DND-41 (cell line): ENCODE data around the gene FUOM.

Experiments
- ATAC-seq: fragments of 200-7000 bp; cut with Tn5 transposase; 3 replicates; pipeline ENCODE4 v1.9.1; 2021; ENCODE audit warnings: low read depth; ENCODE audit not compliant: insufficient read depth
- DNase-seq: peaks from one replicate; pipeline ENCODE4 v3.0.0-alpha.2; 2020
- H2AFZ ChIP-seq: 2 replicates; pipeline ENCODE4 v1.6.0; 2012; ENCODE audit warnings: low read depth, low read length
- H3K27ac ChIP-seq: 2 replicates; pipeline ENCODE4 v1.5.1; 2012; ENCODE audit warnings: low read length, inconsistent platforms
- H3K27me3 ChIP-seq: fragments of 200-600 bp; sonication (generic); 2 replicates; pipeline ENCODE4 v1.6.0; 2012; ENCODE audit warnings: low read length, mild to moderate bottlenecking, inconsistent platforms; ENCODE audit not compliant: insufficient read depth, poor library complexity
- H3K36me3 ChIP-seq: 2 replicates; pipeline ENCODE4 v1.5.1; 2012; ENCODE audit warnings: low read length, inconsistent platforms; ENCODE audit not compliant: insufficient read depth
- H3K4me1 ChIP-seq: 2 replicates; pipeline ENCODE4 v1.5.1; 2012; ENCODE audit warnings: mild to moderate bottlenecking, low read length; ENCODE audit not compliant: insufficient read depth
- H3K4me2 ChIP-seq: 2 replicates; pipeline ENCODE4 v1.6.0; 2012; ENCODE audit warnings: mild to moderate bottlenecking, moderate library complexity, low read length, inconsistent platforms; ENCODE audit not compliant: insufficient read depth
- H3K4me3 ChIP-seq, 2 experiments: fragments of 200-600 bp in 1 of 2; shearing (Covaris generic) in 1 of 2; 2 replicates each; pipeline ENCODE4 v1.5.1; 2012 to 2016; ENCODE audit warnings: inconsistent platforms in 2 of 2, low read length in 2 of 2, mild to moderate bottlenecking in 2 of 2, low read depth in 1 of 2, moderate library complexity in 1 of 2
- H3K79me2 ChIP-seq: 2 replicates; pipeline ENCODE4 v1.6.0; 2012; ENCODE audit warnings: low read length, inconsistent platforms; ENCODE audit not compliant: insufficient read depth
- H3K9ac ChIP-seq: 2 replicates; pipeline ENCODE4 v1.6.0; 2012; ENCODE audit warnings: low read depth, mild to moderate bottlenecking, inconsistent platforms, low read length, moderate library complexity
- H3K9me3 ChIP-seq: 2 replicates; pipeline ENCODE4 v1.5.1; 2012; ENCODE audit warnings: low read length, moderate library complexity, mild to moderate bottlenecking, inconsistent platforms; ENCODE audit not compliant: insufficient read depth, severe bottlenecking
- H4K20me1 ChIP-seq: 2 replicates; pipeline ENCODE4 v1.6.0; 2012; ENCODE audit warnings: low read length; ENCODE audit not compliant: insufficient read depth
- CTCF ChIP-seq: IDR thresholded peaks from 2 replicates; pipeline ENCODE4 v1.5.1; 2012; ENCODE audit warnings: borderline replicate concordance, low read length, moderate library complexity, mild to moderate bottlenecking; ENCODE audit not compliant: poor library complexity, severe bottlenecking; ENCODE audit errors: extremely low read depth
- EZH2 ChIP-seq: IDR thresholded peaks from 3 replicates; pipeline ENCODE4 v1.6.1; 2012; ENCODE audit warnings: borderline replicate concordance, low read depth, mild to moderate bottlenecking, moderate library complexity, low read length, inconsistent platforms; ENCODE audit not compliant: severe bottlenecking

FUOM gene

GRCh38 chr10:133326223-133326551, 31.6 kb downstream of the FUOM start:
- ATAC-seq = no peak
- Histone ChIP-seq H3K27ac (no peak overlapping the region), H3K36me3 (no peaks in the 10 kb centered on the region), H3K4me2 (no peak overlapping the region), H3K9ac (no peak overlapping the region), H3K9me3 (no peaks in the 10 kb centered on the region), H4K20me1 (no peaks in the 10 kb centered on the region), H3K4me1 (peaks cover 13% of the 10 kb centered on the region), H3K4me3 (no peak overlapping the region), H3K27me3 (peaks cover 3% of the 10 kb centered on the region), H3K79me2 (no peaks in the 10 kb centered on the region), H2AFZ (no peak overlapping the region)
- no peak for DNase-seq
- no peak for TF ChIP-seq CTCF
- no peak for TF ChIP-seq EZH2

GRCh38 chr10:133325440-133326222, 32.2 kb downstream of the FUOM start:
- no peak overlapping the region; the same call in 1 of the 2 replicates for H3K4me2 ChIP-seq
- peaks cover 3% of the 10 kb centered on the region for H3K27me3 ChIP-seq
- no peak overlapping the region for H2AFZ ChIP-seq
- no peak overlapping the region for H3K27ac ChIP-seq
- no peaks in the 10 kb centered on the region for H3K9me3 ChIP-seq
- no peak for DNase-seq
- ATAC-seq = no peak
- H4K20me1 ChIP-seq = no peaks in the 10 kb centered on the region
- TF ChIP-seq CTCF (no peak), EZH2 (no peak)
- H3K36me3 ChIP-seq = no peaks in the 10 kb centered on the region
- H3K4me1 ChIP-seq = peaks cover 13% of the 10 kb centered on the region
- no peak overlapping the region; the same call in 1 of the 2 replicates for H3K9ac ChIP-seq
- H3K79me2 ChIP-seq = no peaks in the 10 kb centered on the region
- no peak overlapping the region for H3K4me3 ChIP-seq

- H2AFZ ChIP-seq = peak overlapping the region; percentile 38
- H3K4me2 ChIP-seq = peak overlapping the region; percentile 62
- TF ChIP-seq CTCF (no peak), EZH2 (no peak)
- no peak overlapping the region for H3K27ac ChIP-seq
- DNase-seq (no peak), ATAC-seq (no peak)
- no peaks in the 10 kb centered on the region for H3K36me3 ChIP-seq
- peaks cover 10% of the 10 kb centered on the region for H3K4me1 ChIP-seq
- peak overlapping the region; percentile 37; the same call in 1 of the 2 replicates for H3K9ac ChIP-seq
- no peaks in the 10 kb centered on the region for H3K79me2 ChIP-seq
- H3K9me3 ChIP-seq = no peaks in the 10 kb centered on the region
- no peak overlapping the region; a peak in 1 of 4 replicates for H3K4me3 ChIP-seq
- no peaks in the 10 kb centered on the region for H4K20me1 ChIP-seq
- peaks cover 3% of the 10 kb centered on the region for H3K27me3 ChIP-seq
These were observed 33.0 kb downstream of the FUOM start for GRCh38 chr10:133324857-133325260.
